Lower leg skin (tissue), 4 donors: Measurements from ENCODE around the gene SLC6A1. TPM values are rescaled to one million over a fixed set of nuclear protein-coding genes. Genes with fewer than 3 reads are reported as not detected.

Experiments used
- DNase-seq, 2 donors: peaks; one replicate each; pipeline ENCODE4 v3.0.0-alpha.2; 2019; ENCODE audit warnings: low spot score in 2 of 2
- H3K4me3 ChIP-seq: fragments of 200-600 bp; sonication (generic); 2 replicates; pipeline ENCODE4 v1.5.1; 2017; ENCODE audit warnings: mild to moderate bottlenecking, low read depth; ENCODE audit not compliant: poor library complexity, severe bottlenecking
- POLR2A ChIP-seq, 2 donors: fragments of 450-650 bp; IDR thresholded peaks; one replicate each; pipeline ENCODE4 v1.6.1; 2016 to 2017; ENCODE audit warnings: antibody characterized with exemption in 2 of 2, mild to moderate bottlenecking in 1 of 2, moderate library complexity in 1 of 2
- WGBS, 2 donors: methylation state at CpG; one replicate each; pipeline ENCODE4 v1.1.5; 2018; 5-methylcytosine and 5-hydroxymethylcytosine counted together
- intact Hi-C: fragments of 100-400 bp; cut with DNase I; formaldehyde crosslinking; loops from one replicate; pipeline ENCODE4 v1.15.0; 2023; ENCODE audit warnings: low total_unique reads
- total RNA-seq, 4 donors: library from RNA; depleted of rRNA; stranded (reverse); fragments of >200 nt; gene quantifications; one replicate each; pipeline ENCODE4 v1.1.0, GENCODE V29; 2016
- TF ChIP-seq, protein P1 (sequence below), 3 donors: fragments of 450-650 bp; IDR thresholded peaks; one replicate each; pipeline ENCODE4 v1.5.1; 2016; ENCODE audit warnings: antibody characterized with exemption in 3 of 3, mild to moderate bottlenecking in 3 of 3, moderate library complexity in 2 of 3

SLC6A1 gene
- total RNA-seq, 4 donors from 2014 or later: 0.10 to 2.3 (median 1.1) TPM; not detected in 1

DNA sequence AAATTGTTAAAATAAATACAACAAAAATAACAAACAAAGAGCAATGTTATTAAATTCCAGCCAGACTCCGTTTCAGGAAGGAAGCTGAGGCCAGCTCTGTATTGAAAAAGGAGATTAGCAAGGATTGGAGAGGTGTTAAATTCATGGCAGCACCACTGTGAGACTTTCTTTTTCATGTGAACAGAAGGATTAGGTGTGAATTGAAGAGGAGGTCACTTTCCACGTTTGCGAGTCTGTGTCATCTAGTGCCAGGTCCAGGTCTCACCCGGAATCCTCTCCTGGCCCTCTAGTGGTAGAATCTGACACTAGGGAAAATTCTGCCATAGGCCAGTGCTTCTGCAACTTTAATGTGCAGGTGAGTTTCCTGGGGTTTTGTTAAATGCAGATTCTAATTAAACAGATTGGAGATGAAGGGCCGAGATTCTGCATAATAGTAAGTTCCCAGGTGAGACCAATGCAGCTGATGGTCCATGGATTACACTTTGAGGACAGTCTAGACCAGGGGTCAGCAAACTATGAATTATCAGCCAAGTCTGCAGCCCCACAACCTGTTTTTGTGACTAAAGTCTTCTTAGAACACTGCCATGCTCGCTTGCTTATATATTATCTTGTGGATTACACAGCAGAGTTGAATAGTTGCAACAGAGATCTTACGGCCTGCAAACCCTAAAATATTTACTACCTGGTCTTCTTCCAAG is 9.2 kb upstream of the SLC6A1 start:
- DNase-seq: peak in 1 of 2 donors; percentile 18
- no peak for TF ChIP-seq POLR2A (IDR thresholded peaks at IDR 0.05)
- TF ChIP-seq, protein P1, sequence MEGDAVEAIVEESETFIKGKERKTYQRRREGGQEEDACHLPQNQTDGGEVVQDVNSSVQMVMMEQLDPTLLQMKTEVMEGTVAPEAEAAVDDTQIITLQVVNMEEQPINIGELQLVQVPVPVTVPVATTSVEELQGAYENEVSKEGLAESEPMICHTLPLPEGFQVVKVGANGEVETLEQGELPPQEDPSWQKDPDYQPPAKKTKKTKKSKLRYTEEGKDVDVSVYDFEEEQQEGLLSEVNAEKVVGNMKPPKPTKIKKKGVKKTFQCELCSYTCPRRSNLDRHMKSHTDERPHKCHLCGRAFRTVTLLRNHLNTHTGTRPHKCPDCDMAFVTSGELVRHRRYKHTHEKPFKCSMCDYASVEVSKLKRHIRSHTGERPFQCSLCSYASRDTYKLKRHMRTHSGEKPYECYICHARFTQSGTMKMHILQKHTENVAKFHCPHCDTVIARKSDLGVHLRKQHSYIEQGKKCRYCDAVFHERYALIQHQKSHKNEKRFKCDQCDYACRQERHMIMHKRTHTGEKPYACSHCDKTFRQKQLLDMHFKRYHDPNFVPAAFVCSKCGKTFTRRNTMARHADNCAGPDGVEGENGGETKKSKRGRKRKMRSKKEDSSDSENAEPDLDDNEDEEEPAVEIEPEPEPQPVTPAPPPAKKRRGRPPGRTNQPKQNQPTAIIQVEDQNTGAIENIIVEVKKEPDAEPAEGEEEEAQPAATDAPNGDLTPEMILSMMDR (IDR thresholded peaks at IDR 0.05): peak in 1 of 3 donors; percentile 18
- WGBS, 2 donors: 24 to 26% methylated on average over 7 of the region's 7 CpGs
- intact Hi-C loops: no loop called here
- no peak overlapping the region for H3K4me3 ChIP-seq

DNA sequence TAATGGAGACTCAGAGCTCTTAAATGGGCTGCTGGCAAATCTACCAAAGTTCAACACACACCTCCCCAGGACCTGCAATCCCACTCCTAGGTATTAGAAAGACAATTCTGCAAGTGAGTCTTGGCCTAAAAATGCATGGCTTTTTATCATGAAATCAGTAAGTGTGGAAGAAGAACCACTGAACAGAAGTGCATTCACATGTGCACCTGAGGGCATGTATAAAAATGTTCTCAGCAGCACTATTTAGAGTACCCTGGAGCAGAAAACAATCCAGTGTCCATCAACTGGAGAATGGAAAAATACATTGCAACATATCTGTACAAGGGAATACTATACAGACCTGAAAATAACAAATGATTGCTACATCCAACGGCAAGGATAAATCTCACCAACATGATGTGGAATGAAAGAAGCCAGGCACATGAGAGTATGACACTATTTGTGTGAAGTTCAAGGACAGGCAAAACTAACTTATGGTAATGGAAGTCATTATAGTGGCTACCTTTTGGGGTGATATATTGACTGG is 8.1 kb upstream of the SLC6A1 start:
- no peak for DNase-seq
- 94 to 97% methylated on average over 1 of the region's 1 CpG for WGBS, 2 donors
- H3K4me3 ChIP-seq: no peak overlapping the region
- intact Hi-C loops: no loop called here
- TF ChIP-seq, protein P1 (IDR thresholded peaks at IDR 0.05): no peak
- TF ChIP-seq POLR2A (IDR thresholded peaks at IDR 0.05): no peak

DNA sequence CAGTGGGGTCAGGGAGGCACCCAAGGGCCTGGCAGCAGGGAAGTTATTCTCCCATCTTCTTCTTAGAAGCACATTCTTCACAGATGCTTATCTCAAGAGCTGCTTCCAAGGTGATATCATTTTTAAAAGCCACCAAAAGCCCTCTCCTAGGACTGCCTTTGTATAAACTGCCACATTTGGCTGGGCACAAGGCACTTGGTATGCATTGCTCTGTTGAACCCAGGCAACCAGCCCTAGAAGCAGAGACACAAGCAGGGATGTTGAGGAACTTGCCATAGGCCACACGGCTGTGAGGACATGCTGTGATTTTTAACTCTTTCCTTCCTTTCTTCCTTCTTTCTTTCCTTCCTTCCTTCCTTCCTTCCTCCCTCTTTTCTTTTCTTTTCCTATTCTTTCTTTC is 7.4 kb upstream of the SLC6A1 start:
- no peak for DNase-seq
- 48 to 50% methylated on average over 1 of the region's 1 CpG for WGBS, 2 donors
- no peak overlapping the region for H3K4me3 ChIP-seq
- intact Hi-C loops: no loop called here
- TF ChIP-seq, protein P1 (IDR thresholded peaks at IDR 0.05): no peak
- TF ChIP-seq POLR2A (IDR thresholded peaks at IDR 0.05): no peak

DNA sequence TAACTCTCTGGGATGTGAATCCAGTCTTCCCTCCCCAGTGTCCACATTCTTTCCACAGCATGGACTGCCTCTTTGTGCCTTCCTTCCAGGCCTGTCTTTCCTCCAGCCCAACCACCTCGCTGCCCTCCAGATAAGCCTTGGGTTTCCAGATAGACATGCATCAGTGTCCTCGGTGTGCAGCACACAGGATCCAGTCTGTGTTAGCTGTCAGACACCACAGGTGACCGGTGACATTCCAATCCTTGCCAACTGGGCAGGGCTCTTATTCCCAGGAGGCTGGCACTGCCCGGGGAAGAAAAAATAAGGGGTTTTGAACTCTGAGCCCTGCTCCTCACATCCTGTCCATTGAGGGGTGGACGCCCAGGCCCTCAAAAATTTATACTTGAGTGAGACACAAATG is 6.0 kb upstream of the SLC6A1 start:
- TF ChIP-seq, protein P1 (IDR thresholded peaks at IDR 0.05): no peak
- TF ChIP-seq POLR2A (IDR thresholded peaks at IDR 0.05): no peak
- 90 to 95% methylated on average over 5 of the region's 5 CpGs for WGBS, 2 donors
- DNase-seq: no peak
- intact Hi-C loops: no loop called here
- no peak overlapping the region for H3K4me3 ChIP-seq

DNA sequence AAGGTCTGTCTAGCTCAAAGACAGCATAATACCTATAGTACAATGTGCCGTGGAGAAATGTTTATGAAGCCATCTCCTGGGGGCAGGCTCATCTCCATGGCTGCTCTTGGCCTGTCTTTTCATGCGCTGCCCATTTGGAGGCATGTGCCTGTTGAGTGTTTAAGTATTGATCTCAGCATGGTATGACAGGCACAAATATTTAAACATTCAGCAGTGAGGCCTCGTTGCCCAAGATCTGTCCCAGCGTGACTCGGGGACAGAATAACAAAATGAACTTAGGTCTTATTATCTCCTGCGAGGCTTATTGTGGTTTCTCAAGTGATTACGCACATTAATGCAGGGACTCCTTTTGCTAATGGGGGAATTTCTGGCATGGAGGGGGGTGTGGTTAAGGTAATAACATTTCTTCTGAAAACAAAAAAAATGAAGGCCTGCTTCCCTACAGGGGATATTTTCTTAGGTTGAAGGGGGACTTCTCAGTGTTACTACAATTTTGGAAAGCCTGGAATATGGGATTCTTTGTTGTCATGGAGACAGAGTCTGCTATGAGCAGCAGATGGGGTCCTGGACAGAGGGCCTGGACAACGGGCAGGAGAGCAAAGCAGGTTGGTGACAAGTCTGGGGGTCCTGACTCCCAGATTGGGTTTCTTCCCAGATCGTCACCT is 4.4 kb upstream of the SLC6A1 start:
- 89 to 91% methylated on average over 9 of the region's 9 CpGs for WGBS, 2 donors

More for the DNA sequence above, 4.4 kb upstream of the SLC6A1 start:
- TF ChIP-seq, protein P1 (IDR thresholded peaks at IDR 0.05): no peak
- no peak for TF ChIP-seq POLR2A (IDR thresholded peaks at IDR 0.05)
- DNase-seq: no peak
- no peak overlapping the region for H3K4me3 ChIP-seq
- intact Hi-C loops: no loop called here
